ENCODE results near the gene SLC15A4.

GRCh38 chr12:128766738-128767501 is 56.8 kb downstream of the SLC15A4 start:
- TF ChIP-seq, protein P1, sequence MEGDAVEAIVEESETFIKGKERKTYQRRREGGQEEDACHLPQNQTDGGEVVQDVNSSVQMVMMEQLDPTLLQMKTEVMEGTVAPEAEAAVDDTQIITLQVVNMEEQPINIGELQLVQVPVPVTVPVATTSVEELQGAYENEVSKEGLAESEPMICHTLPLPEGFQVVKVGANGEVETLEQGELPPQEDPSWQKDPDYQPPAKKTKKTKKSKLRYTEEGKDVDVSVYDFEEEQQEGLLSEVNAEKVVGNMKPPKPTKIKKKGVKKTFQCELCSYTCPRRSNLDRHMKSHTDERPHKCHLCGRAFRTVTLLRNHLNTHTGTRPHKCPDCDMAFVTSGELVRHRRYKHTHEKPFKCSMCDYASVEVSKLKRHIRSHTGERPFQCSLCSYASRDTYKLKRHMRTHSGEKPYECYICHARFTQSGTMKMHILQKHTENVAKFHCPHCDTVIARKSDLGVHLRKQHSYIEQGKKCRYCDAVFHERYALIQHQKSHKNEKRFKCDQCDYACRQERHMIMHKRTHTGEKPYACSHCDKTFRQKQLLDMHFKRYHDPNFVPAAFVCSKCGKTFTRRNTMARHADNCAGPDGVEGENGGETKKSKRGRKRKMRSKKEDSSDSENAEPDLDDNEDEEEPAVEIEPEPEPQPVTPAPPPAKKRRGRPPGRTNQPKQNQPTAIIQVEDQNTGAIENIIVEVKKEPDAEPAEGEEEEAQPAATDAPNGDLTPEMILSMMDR (IDR thresholded peaks at IDR 0.05) = no peak
- TF ChIP-seq EP300 (IDR thresholded peaks at IDR 0.05) = no peak
